Measurements from ENCODE around the gene CASP10.

- TF ChIP-seq EZH2 (IDR thresholded peaks at IDR 0.05; ENCODE audit: insufficient read depth, poor library complexity, severe bottlenecking) (no peak), EZH2phosphoT487 (IDR thresholded peaks at IDR 0.05; ENCODE audit: insufficient read depth, low read depth) (no peak)
These were observed 51.1 kb downstream of the CASP10 start for GRCh38 chr2:201233812-201234662.

Measured in GM23248 (cell line).